Left lung (tissue), 10 donors: ENCODE data around the gene GULP1. TPM values are rescaled to one million over a fixed set of nuclear protein-coding genes. Genes with fewer than 3 reads are reported as not detected.

Experiments
- ATAC-seq: fragments of 200-7000 bp; cut with Tn5 transposase; one replicate; pipeline ENCODE4 v1.9.1; 2020; ENCODE audit warnings: moderate library complexity
- DNase-seq, 4 donors: peaks; one replicate each; pipeline ENCODE4 v3.0.0-alpha.2; 2013 to 2020
- H3K27ac ChIP-seq, 2 donors: fragments of 200-600 bp; sonication (generic) in 1 of 2; one replicate each; pipeline versions ENCODE4 v1.5.0 to v1.8.0; 2020 to 2021
- H3K27me3 ChIP-seq, 2 donors: fragments of 200-600 bp; sonication (generic) in 1 of 2; one replicate each; pipeline versions ENCODE4 v1.5.0 to v1.8.0; 2020 to 2021
- H3K36me3 ChIP-seq, 2 donors: fragments of 200-600 bp; sonication (generic) in 1 of 2; one replicate each; pipeline versions ENCODE4 v1.5.0 to v1.8.0; 2020 to 2021
- H3K4me1 ChIP-seq, 2 donors: fragments of 200-600 bp; one replicate each; pipeline ENCODE4 v1.8.0; 2021
- H3K4me3 ChIP-seq, 2 donors: fragments of 200-600 bp; sonication (generic) in 1 of 2; one replicate each; pipeline versions ENCODE4 v1.5.0 to v1.8.0; 2020 to 2021; ENCODE audit warnings: mild to moderate bottlenecking in 1 of 2
- H3K9me3 ChIP-seq, 2 donors: fragments of 200-600 bp; sonication (generic) in 1 of 2; one replicate each; pipeline versions ENCODE4 v1.5.0 to v1.8.0; 2020 to 2021
- CTCF ChIP-seq, 2 donors: fragments of 200-600 bp; sonication (generic) in 1 of 2; IDR thresholded peaks; one replicate each; pipeline versions ENCODE4 v1.5.0 to v1.8.0; 2021; ENCODE audit warnings: antibody characterized with exemption in 2 of 2
- intact Hi-C, 2 donors: fragments of 100-400 bp; cut with DNase I; formaldehyde crosslinking; loops; one replicate each; pipeline versions ENCODE4 v1.11.2 to v1.14.2; 2022
- polyA plus RNA-seq, 6 donors: library from polyadenylated mRNA; unstranded; fragments of 120-200 nt; gene quantifications; one replicate each; pipeline ENCODE4 v1.2.1, GENCODE V29; 2013; ENCODE audit not compliant: insufficient read length in 6 of 6
- total RNA-seq, 2 donors: library from RNA; stranded (reverse); fragmentation: NEBNext Ultra II Directional; extraction: Animal tissue kit (Norgen Biotek cat#: 25700); gene quantifications; one replicate each; pipeline ENCODE4 v1.2.1, GENCODE V29; 2021
- donor health status: DM: no; HTN: yes; CAD: no.
- donor health status: DM: no; HTN: no; CAD: no.

The GULP1 gene
- total and polyA plus RNA-seq, 8 donors = 27.5 to 120 (median 85.4) TPM

DNA sequence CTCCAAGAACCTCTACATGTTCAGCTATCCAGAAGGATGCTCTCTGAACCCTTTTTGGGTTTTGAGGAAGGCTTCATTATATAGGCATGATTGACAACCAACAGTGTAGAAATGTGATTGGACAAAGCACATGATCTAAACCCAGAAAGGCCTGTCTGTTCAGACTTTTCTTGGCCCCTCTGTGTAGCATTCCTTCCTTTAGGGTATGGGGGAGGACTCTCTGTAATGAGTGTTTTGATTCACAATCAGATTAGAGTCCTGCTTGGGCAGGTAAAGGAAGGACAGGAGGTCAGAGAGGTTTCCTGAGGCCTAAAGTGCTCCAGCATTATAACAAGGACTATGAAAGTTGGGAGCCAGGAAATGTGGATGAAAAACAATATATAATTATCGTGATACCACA lies 13.6 kb downstream of the GULP1 start:
- Histone ChIP-seq H3K27me3 (no peaks in the 10 kb centered on the region), H3K4me3 (no peak overlapping the region), H3K27ac (no peak overlapping the region), H3K9me3 (no peaks in the 10 kb centered on the region), H3K36me3 (no peaks in the 10 kb centered on the region), H3K4me1 (no peaks in the 10 kb centered on the region)
- intact Hi-C loops = no loop called here
- TF ChIP-seq CTCF (IDR thresholded peaks at IDR 0.05) = no peak
- DNase-seq (no peak), ATAC-seq (no peak)

DNA sequence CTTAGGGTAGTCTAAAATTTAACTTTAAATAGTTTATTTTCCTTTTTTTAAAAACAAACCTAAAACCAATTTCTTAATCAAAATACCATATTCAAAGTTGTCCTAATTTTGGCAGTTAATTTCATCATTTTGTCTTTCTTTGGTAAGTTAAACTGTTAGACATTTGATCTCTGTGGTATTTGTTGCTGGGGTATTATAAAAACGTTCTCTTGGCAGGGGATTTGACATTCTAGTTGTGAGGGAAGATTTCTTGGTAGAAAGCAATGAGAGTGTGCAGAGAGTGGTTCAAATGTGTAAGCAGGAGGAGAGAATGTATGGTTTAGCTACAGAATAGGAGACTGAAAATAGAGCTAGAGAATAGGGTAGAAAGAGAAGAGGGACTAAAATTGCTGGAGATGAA lies 14.6 kb downstream of the GULP1 start:
- no peak for TF ChIP-seq CTCF (IDR thresholded peaks at IDR 0.05)
- Histone ChIP-seq H3K27ac (no peak overlapping the region), H3K4me1 (no peaks in the 10 kb centered on the region), H3K4me3 (no peak overlapping the region), H3K36me3 (no peaks in the 10 kb centered on the region), H3K27me3 (no peaks in the 10 kb centered on the region), H3K9me3 (no peaks in the 10 kb centered on the region)
- ATAC-seq = no peak
- intact Hi-C loops = no loop called here
- DNase-seq = no peak

DNA sequence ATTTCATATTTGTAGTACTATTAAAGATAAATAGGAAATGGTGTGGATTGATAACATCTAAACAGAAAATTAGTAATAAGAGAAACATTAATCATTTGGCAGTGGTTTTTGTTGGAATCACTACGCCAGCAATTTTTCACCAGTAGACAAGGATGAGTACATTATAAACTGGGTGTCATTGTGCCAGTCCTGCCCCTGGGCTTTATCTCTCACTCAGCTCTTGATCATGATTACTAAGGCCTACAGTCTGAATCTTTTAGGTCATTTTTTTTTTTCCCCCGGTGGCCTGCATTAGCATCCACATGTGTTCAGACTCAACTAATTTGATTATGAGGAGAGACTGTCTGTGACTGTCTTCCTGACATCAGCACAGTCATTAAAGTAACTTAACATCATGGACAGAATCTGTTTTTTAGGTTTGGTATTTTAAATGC lies 16.2 kb downstream of the GULP1 start:
- Histone ChIP-seq H3K27ac (no peak overlapping the region), H3K27me3 (no peaks in the 10 kb centered on the region), H3K36me3 (no peaks in the 10 kb centered on the region), H3K9me3 (no peaks in the 10 kb centered on the region), H3K4me3 (no peak overlapping the region), H3K4me1 (no peaks in the 10 kb centered on the region)
- intact Hi-C loops = no loop called here
- TF ChIP-seq CTCF (IDR thresholded peaks at IDR 0.05) = no peak
- no peak for ATAC-seq
- DNase-seq = no peak

DNA sequence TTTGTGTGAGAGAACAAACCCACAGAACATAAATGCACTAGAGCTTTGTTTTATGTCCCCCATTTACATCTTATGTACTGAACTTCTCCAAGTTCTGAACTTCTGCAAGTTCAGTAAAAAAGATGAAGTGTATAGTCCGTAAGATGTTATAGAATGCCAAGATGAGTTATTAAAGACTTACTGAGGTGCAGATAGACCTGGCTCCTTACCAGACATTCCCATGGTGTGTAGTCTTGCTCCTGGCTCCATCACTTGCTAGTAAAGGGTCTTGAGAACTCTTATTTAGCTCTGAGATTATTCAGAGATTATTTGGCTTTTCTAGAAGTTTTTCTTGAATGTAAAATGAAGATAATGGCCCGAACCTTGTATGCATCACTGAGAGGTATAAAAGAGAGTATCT lies 16.8 kb downstream of the GULP1 start:
- TF ChIP-seq CTCF (IDR thresholded peaks at IDR 0.05) = no peak
- Histone ChIP-seq H3K9me3 (peaks cover 0 to 5% of the 10 kb centered on the region in 2 donors), H3K27me3 (no peaks in the 10 kb centered on the region), H3K4me1 (no peaks in the 10 kb centered on the region), H3K36me3 (no peaks in the 10 kb centered on the region), H3K27ac (no peak overlapping the region), H3K4me3 (no peak overlapping the region)
- intact Hi-C loops = no loop called here
- ATAC-seq (no peak), DNase-seq (no peak)

- no peak for TF ChIP-seq CTCF (IDR thresholded peaks at IDR 0.05)
- no peaks in the 10 kb centered on the region for H3K4me1 ChIP-seq
Measured at GRCh38 chr2:188309364-188309763, 17.7 kb downstream of the GULP1 start.

More at GRCh38 chr2:188309364-188309763, 17.7 kb downstream of the GULP1 start:
- H3K4me3 ChIP-seq = no peak overlapping the region
- intact Hi-C loops = no loop called here
- no peaks in the 10 kb centered on the region for H3K36me3 ChIP-seq
- DNase-seq (no peak), ATAC-seq (no peak)
- H3K9me3 ChIP-seq = peaks cover 0 to 7% of the 10 kb centered on the region in 2 donors
- H3K27me3 ChIP-seq = no peaks in the 10 kb centered on the region
- no peak overlapping the region for H3K27ac ChIP-seq
